Osteoblast (primary cell): ENCODE data around the gene GOLGA6D. TPM values are rescaled to one million over a fixed set of nuclear protein-coding genes. Genes with fewer than 3 reads are reported as not detected.
"Not testable (repeated sequence)": the region's sequence is repeated elsewhere in the genome, so short reads cannot be mapped to it uniquely, and the experiment has no call there.

Experiments used
- DNase-seq: peaks from one replicate; pipeline ENCODE4 v3.0.0; 2011; ENCODE audit warnings: low spot score, mixed read lengths; ENCODE audit not compliant: insufficient read length; ENCODE audit errors: missing footprints
- H2AFZ ChIP-seq: 2 replicates; pipeline ENCODE4 v1.6.0; 2011; ENCODE audit warnings: mild to moderate bottlenecking, low read length
- H3K27ac ChIP-seq: 2 replicates; pipeline ENCODE4 v1.5.1; 2011; ENCODE audit warnings: mild to moderate bottlenecking, low read depth, low read length, moderate library complexity
- H3K27me3 ChIP-seq: 2 replicates; pipeline ENCODE4 v1.6.0; 2012; ENCODE audit warnings: mild to moderate bottlenecking, control low read depth, inconsistent platforms, low read length, moderate library complexity; ENCODE audit not compliant: insufficient read depth
- H3K36me3 ChIP-seq: 2 replicates; pipeline ENCODE4 v1.5.1; 2011; ENCODE audit warnings: mild to moderate bottlenecking, low read length, control low read depth, moderate library complexity; ENCODE audit not compliant: insufficient read depth
- H3K4me1 ChIP-seq: 2 replicates; pipeline ENCODE4 v1.5.1; 2011; ENCODE audit warnings: mild to moderate bottlenecking, low read length, control low read depth, moderate library complexity; ENCODE audit not compliant: insufficient read depth
- H3K4me2 ChIP-seq: 2 replicates; pipeline ENCODE4 v1.6.0; 2011; ENCODE audit warnings: mild to moderate bottlenecking, low read length; ENCODE audit not compliant: insufficient read depth
- H3K4me3 ChIP-seq: fragments of 200-600 bp; sonication (generic); 3 replicates; pipeline ENCODE4 v1.5.1; 2012; ENCODE audit warnings: mild to moderate bottlenecking, low read length, inconsistent platforms; ENCODE audit not compliant: insufficient read depth
- H3K79me2 ChIP-seq: 2 replicates; pipeline ENCODE4 v1.6.0; 2012; ENCODE audit warnings: mild to moderate bottlenecking, low read length, control low read depth, inconsistent platforms; ENCODE audit not compliant: insufficient read depth
- H3K9me3 ChIP-seq: 2 replicates; pipeline ENCODE4 v1.5.1; 2011; ENCODE audit warnings: low read depth, low read length, control low read depth
- H4K20me1 ChIP-seq: 2 replicates; pipeline ENCODE4 v1.6.0; 2012; ENCODE audit warnings: mild to moderate bottlenecking, low read length, control low read depth; ENCODE audit not compliant: insufficient read depth
- small RNA-seq: library from RNA; depleted of rRNA; stranded (forward); fragments of <200 nt; gene quantifications from one replicate; pipeline ENCODE3, GENCODE V24; 2012
- total RNA-seq: library from RNA; depleted of rRNA; stranded (reverse); fragments of >200 nt; gene quantifications from 2 replicates; pipeline ENCODE4 v1.2.3, GENCODE V29; 2012
- TF ChIP-seq, protein P1 (sequence below): IDR thresholded peaks from 2 replicates; pipeline ENCODE4 v1.5.1; 2011; ENCODE audit warnings: mild to moderate bottlenecking, low read depth, low read length, moderate library complexity; ENCODE audit errors: extremely low read depth

GOLGA6D gene
- total RNA-seq, 1 donor = not detected

DNA sequence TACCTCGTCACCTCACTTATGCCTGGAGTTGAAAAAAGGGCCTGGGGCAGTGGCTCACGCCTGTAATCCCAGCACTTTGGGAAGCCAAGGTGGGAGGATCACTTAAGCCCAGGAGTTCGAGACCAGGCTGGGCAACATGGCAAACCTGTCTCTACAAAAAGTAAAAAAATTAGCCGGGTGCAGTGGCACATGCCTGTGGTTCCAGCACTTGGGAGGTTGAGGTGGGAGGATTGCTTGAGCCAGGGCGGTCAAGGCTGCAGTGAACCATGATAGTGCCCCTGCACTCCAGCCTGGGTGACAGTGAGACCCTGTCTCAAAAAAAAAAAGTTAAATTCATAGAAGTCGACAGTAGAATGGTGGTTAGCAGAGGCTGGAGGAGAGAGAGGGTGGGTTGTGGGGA lies 59.6 kb downstream of the GOLGA6D start:
- no peaks in the 10 kb centered on the region for H3K9me3 ChIP-seq

DNA sequence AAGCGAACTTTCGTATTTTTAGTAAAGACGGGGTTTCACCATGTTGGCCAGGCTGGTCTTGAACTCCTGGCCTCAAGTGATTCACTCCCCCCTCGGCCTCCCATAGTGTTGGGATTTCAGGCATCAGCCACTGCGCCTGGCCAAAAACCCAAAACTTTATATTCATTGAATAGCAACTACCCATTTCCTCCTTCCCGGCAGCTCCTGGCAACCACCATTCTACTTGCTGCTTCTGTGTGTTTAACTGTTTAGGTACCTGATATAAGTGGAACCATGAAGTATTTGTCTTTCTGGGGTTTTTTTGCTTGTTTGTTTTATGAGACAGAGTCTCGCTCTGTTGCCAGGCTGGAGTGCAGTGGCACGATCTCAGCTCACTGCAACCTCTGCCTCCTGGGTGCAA lies 61.3 kb downstream of the GOLGA6D start:
- not testable (repeated sequence) for H4K20me1 ChIP-seq, H3K79me2 ChIP-seq, H3K4me2 ChIP-seq, H2AFZ ChIP-seq, H3K9me3 ChIP-seq, H3K27ac ChIP-seq, H3K4me3 ChIP-seq, H3K4me1 ChIP-seq
- peak; percentile 51 for DNase-seq
- H3K36me3 ChIP-seq = peaks cover 13% of the 10 kb centered on the region
- H3K27me3 ChIP-seq = peaks cover 27% of the 10 kb centered on the region

More for the DNA sequence above, 59.6 kb downstream of the GOLGA6D start:
- Histone ChIP-seq H3K4me1 (peaks cover under 1% of the 10 kb centered on the region), H3K79me2 (peaks cover 2% of the 10 kb centered on the region), H3K27me3 (peaks cover 10% of the 10 kb centered on the region), H3K4me3 (no peak overlapping the region), H3K4me2 (no peak overlapping the region), H4K20me1 (no peaks in the 10 kb centered on the region), H2AFZ (no peak overlapping the region), H3K36me3 (peaks cover 16% of the 10 kb centered on the region), H3K27ac (no peak overlapping the region)
- TF ChIP-seq, protein P1, sequence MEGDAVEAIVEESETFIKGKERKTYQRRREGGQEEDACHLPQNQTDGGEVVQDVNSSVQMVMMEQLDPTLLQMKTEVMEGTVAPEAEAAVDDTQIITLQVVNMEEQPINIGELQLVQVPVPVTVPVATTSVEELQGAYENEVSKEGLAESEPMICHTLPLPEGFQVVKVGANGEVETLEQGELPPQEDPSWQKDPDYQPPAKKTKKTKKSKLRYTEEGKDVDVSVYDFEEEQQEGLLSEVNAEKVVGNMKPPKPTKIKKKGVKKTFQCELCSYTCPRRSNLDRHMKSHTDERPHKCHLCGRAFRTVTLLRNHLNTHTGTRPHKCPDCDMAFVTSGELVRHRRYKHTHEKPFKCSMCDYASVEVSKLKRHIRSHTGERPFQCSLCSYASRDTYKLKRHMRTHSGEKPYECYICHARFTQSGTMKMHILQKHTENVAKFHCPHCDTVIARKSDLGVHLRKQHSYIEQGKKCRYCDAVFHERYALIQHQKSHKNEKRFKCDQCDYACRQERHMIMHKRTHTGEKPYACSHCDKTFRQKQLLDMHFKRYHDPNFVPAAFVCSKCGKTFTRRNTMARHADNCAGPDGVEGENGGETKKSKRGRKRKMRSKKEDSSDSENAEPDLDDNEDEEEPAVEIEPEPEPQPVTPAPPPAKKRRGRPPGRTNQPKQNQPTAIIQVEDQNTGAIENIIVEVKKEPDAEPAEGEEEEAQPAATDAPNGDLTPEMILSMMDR = no peak
- DNase-seq = no peak

Small RNA genes within 50 kb of the gene (small RNA-seq; reads per million reads assigned to genes)
- not detected for gene AC068338.1
- gene RN7SL327P = not detected
- not detected for gene RN7SL489P

Other genes starting within 250 kb of the GOLGA6D start
- gene C15orf39, start 81.0 kb upstream of the GOLGA6D start, total RNA-seq = 4.7 and 6.5 TPM in 2 replicates
- gene GOLGA6C, start 24.5 kb upstream of the GOLGA6D start, total RNA-seq = not detected in 2 replicates
- gene COMMD4, start 53.2 kb downstream of the GOLGA6D start, total RNA-seq = 67.2 and 68.4 TPM in 2 replicates
- 3.6 and 5.0 TPM in 2 replicates for gene NEIL1, start 64.2 kb downstream of the GOLGA6D start, total RNA-seq
- 123 and 142 TPM in 2 replicates for gene MAN2C1, start 85.8 kb downstream of the GOLGA6D start, total RNA-seq
- gene SIN3A, start 168.9 kb downstream of the GOLGA6D start, total RNA-seq = 34.5 and 36.2 TPM in 2 replicates